HepG2 (cell line): ENCODE results near the gene MRPL54. TPM values are rescaled to one million over a fixed set of nuclear protein-coding genes. Genes with fewer than 3 reads are reported as not detected.

Source experiments
- ATAC-seq: fragments of 200-7000 bp; cut with Tn5 transposase; 3 replicates; pipeline ENCODE4 v1.9.1; 2020; ENCODE audit warnings: mild to moderate bottlenecking, moderate library complexity
- BruUV-seq: library from RNA; stranded (reverse); fragments of 400-500 nt; replicated peaks from 2 replicates; lab custom pipeline; 2021; lab: Mats Ljungman, UMichigan
- CTCF ChIA-PET: fragments of 300-600 bp; formaldehyde crosslinking; extraction: SDS; loops from one replicate; lab custom pipeline; 2021; ENCODE audit warnings: low total read pairs, inconsistent platforms, low intra/inter-chr PET ratio; lab: Yijun Ruan, JAX
- POLR2A ChIA-PET: fragments of 350-600 bp; sonication (Branson Sonifier 250); formaldehyde crosslinking; loops from one replicate; lab custom pipeline; 2020; ENCODE audit warnings: antibody characterized with exemption, inconsistent platforms; lab: Yijun Ruan, JAX
- DNase-seq: peaks from one replicate; pipeline ENCODE4 v3.0.0-alpha.2; 2015; ENCODE audit warnings: low spot score
- FAIRE-seq: peaks from 3 replicates; lab custom pipeline; 2011; peaks lifted over from hg19 to GRCh38; lab: Jason Lieb, UNC
- H2AFZ ChIP-seq: one replicate; pipeline ENCODE4 v1.6.1; 2011; ENCODE audit warnings: low read length, inconsistent platforms
- H3K27ac ChIP-seq: fragments of 300-600 bp; 3 replicates; pipeline ENCODE4 v1.8.0; 2011; ENCODE audit warnings: mixed run types, mild to moderate bottlenecking, mixed read lengths, low read length, inconsistent platforms; ENCODE audit not compliant: insufficient read depth; ENCODE audit errors: extremely low read length
- H3K27me3 ChIP-seq, 2 experiments: fragments of 200-600 bp in 1 of 2; 2 replicates in 1 of 2; 3 replicates in 1 of 2; pipeline versions ENCODE4 v1.6.0 to v1.8.0; 2011; ENCODE audit warnings: low read length in 2 of 2, mild to moderate bottlenecking in 2 of 2, moderate library complexity in 2 of 2, inconsistent platforms in 1 of 2; ENCODE audit not compliant: insufficient read depth in 2 of 2, control insufficient read depth in 1 of 2
- H3K36me3 ChIP-seq, 2 experiments: fragments of 200-600 bp in 1 of 2; replicated peaks in 1 of 2; 2 replicates in 1 of 2; 3 replicates in 1 of 2; pipeline versions ENCODE4 v1.5.1 to v1.8.0; 2011; ENCODE audit warnings: low read length in 2 of 2, inconsistent platforms in 1 of 2; ENCODE audit not compliant: insufficient read depth in 2 of 2, control insufficient read depth in 1 of 2
- H3K4me1 ChIP-seq: 2 replicates; pipeline ENCODE4 v1.5.1; 2012; ENCODE audit warnings: low read length, inconsistent platforms; ENCODE audit not compliant: insufficient read depth
- H3K4me2 ChIP-seq: 2 replicates; pipeline ENCODE4 v1.6.0; 2011; ENCODE audit warnings: low read depth, low read length, inconsistent platforms
- H3K4me3 ChIP-seq, 3 experiments: fragments of 200-600 bp in 1 of 3; sonication (generic), shearing (Covaris generic) in 1 of 3; replicated peaks in 1 of 3; 2 replicates each; pipeline ENCODE4 v1.5.1; 2011 to 2016; ENCODE audit warnings: low read length in 3 of 3, inconsistent platforms in 2 of 3, low read depth in 2 of 3, mild to moderate bottlenecking in 2 of 3, control low read depth in 1 of 3, mixed read lengths in 1 of 3; ENCODE audit not compliant: insufficient read depth in 1 of 3
- H3K79me2 ChIP-seq: one replicate; pipeline ENCODE4 v1.6.1; 2011; ENCODE audit warnings: low read length, inconsistent platforms; ENCODE audit not compliant: insufficient read depth
- H3K9ac ChIP-seq: 2 replicates; pipeline ENCODE4 v1.6.0; 2011; ENCODE audit warnings: mild to moderate bottlenecking, low read depth, low read length, inconsistent platforms; ENCODE audit not compliant: insufficient read depth
- H3K9me3 ChIP-seq: 2 replicates; pipeline ENCODE4 v1.5.1; 2012; ENCODE audit warnings: mild to moderate bottlenecking, low read length
- H4K20me1 ChIP-seq: 2 replicates; pipeline ENCODE4 v1.6.0; 2011; ENCODE audit warnings: inconsistent platforms, mild to moderate bottlenecking, low read length, moderate library complexity; ENCODE audit not compliant: insufficient read depth
- ZNF496 ChIP-seq: sonication (generic); formaldehyde crosslinking; IDR thresholded peaks from 2 replicates; pipeline ENCODE4 v1.8.1; 2023; ENCODE audit warnings: mild to moderate bottlenecking, moderate library complexity, missing genetic modification reagents; ENCODE audit not compliant: insufficient replicate concordance
- WGBS: methylation state at CpG from one replicate; pipeline ENCODE4 v1.1.6; 2017; ENCODE audit warnings: low lambda C conversion rate; 5-methylcytosine and 5-hydroxymethylcytosine counted together
- in situ Hi-C: cut with HindIII; loops from 2 replicates; pipeline ENCODE4 v1.10.0; 2017; ENCODE audit warnings: low pct_unique_long_range_greater_than_20kb; ENCODE audit not compliant: extremely low pct_ligation_motif_present
- intact Hi-C: fragments of 100-400 bp; cut with micrococcal nuclease; formaldehyde crosslinking; loops from one replicate; pipeline ENCODE4 v1.10.0; 2022; ENCODE audit not compliant: unreplicated experiment
- polyA plus RNA-seq, 8 experiments: library from polyadenylated mRNA; depleted of rRNA in 3 of 8; stranded (reverse) in 7 of 8; unstranded in 1 of 8; fragments of >200 nt; fragmentation: Illumina TruSeq in 4 of 8; extraction: Trizol in 4 of 8; gene quantifications; 2 replicates each; pipeline versions ENCODE4 v1.2.1 to v1.2.3, GENCODE V29; 2011 to 2016; ENCODE audit warnings: low read depth in 4 of 8, missing spikeins in 1 of 8, mixed read lengths in 1 of 8; ENCODE audit not compliant: insufficient read depth in 1 of 8
- total RNA-seq, 5 experiments: library from RNA; depleted of rRNA; stranded (reverse); fragments of >200 nt; fragmentation: Illumina TruSeq; extraction: Trizol; gene quantifications; 2 replicates each; pipeline ENCODE4 v1.2.3, GENCODE V29; 2016; ENCODE audit warnings: low read depth in 1 of 5
- TF ChIP-seq, protein P1 (sequence below): sonication (generic); formaldehyde crosslinking; IDR thresholded peaks from 2 replicates; pipeline ENCODE4 v1.8.1; 2022; ENCODE audit warnings: low read depth, mild to moderate bottlenecking, missing genetic modification reagents
- TF ChIP-seq, protein P2 (sequence below): sonication (generic); formaldehyde crosslinking; IDR thresholded peaks from 2 replicates; pipeline ENCODE4 v1.4.0; 2020; ENCODE audit warnings: missing genetic modification reagents

Gene MRPL54
- total and polyA plus RNA-seq, 2 of the 13 experiments (the other 11 are each of a cell fraction or from before 2014, with no cell fraction given) = 36.8 to 66.9 TPM

DNA sequence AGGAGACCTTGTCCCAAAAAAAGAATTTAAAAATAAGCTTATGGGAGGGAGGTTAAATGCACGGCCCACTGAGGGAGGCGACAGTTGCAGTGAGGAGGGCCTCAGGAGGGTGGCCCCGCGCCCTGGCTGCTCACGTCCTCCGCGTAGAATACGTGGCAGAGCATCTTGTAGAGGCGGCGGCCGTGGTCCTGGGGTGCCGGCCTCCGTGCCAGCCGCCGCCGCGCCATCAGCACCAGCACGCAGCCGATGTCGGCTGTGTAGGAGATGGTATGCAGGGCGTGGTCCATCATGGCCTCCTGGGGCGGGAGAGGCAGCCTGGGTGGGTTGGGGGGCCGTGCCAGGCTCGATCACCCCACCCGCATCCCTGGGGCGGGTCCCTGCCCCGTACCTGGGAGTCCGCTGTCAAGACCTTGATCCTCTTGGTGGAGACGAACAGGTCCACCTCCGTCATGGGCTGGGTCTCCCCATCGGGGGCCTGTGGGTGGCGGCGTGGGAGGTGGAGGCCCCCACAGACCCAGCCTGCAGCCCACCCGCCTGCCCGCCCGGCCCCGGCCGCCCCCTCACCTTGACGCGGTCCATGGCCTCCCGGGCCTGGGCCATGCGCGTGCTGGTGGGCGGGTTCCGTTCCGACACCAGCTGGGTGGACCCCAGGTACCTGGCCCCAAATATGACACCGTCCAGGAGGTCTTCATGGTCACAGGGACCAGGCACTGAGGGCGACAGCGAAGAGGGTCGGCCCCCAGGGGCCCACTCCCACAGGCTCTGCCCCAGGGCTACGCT lies 8.7 kb upstream of the MRPL54 start:
- ATAC-seq (no peak), DNase-seq (no peak)
- Histone ChIP-seq H3K4me3 (no peak overlapping the region), H3K27me3 (no peaks in the 10 kb centered on the region), H3K4me1 (no peaks in the 10 kb centered on the region), H2AFZ (no peak overlapping the region)
- BruUV-seq = no TSS peak
- POLR2A ChIA-PET = no interaction called here
- CTCF ChIA-PET = no interaction called here
- TF ChIP-seq, protein P1, sequence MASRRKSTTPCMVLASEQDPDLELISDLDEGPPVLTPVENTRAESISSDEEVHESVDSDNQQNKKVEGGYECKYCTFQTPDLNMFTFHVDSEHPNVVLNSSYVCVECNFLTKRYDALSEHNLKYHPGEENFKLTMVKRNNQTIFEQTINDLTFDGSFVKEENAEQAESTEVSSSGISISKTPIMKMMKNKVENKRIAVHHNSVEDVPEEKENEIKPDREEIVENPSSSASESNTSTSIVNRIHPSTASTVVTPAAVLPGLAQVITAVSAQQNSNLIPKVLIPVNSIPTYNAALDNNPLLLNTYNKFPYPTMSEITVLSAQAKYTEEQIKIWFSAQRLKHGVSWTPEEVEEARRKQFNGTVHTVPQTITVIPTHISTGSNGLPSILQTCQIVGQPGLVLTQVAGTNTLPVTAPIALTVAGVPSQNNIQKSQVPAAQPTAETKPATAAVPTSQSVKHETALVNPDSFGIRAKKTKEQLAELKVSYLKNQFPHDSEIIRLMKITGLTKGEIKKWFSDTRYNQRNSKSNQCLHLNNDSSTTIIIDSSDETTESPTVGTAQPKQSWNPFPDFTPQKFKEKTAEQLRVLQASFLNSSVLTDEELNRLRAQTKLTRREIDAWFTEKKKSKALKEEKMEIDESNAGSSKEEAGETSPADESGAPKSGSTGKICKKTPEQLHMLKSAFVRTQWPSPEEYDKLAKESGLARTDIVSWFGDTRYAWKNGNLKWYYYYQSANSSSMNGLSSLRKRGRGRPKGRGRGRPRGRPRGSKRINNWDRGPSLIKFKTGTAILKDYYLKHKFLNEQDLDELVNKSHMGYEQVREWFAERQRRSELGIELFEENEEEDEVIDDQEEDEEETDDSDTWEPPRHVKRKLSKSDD = no peak
- TF ChIP-seq, protein P2, sequence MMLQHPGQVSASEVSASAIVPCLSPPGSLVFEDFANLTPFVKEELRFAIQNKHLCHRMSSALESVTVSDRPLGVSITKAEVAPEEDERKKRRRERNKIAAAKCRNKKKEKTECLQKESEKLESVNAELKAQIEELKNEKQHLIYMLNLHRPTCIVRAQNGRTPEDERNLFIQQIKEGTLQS (CRISPR knock-in tag) = no peak
- TF ChIP-seq ZNF496 (CRISPR knock-in tag) = no peak
- TF ChIP-seq, all 625 proteins: peak for 0
- 97% methylated on average over 33 of the region's 51 CpGs for WGBS
- no peak overlapping the region for H3K4me2 ChIP-seq
- intact Hi-C loops = no loop called here
- in situ Hi-C loops = no loop called here
- no peak overlapping the region for H3K9ac ChIP-seq
- no peak overlapping the region for H3K27ac ChIP-seq
- peaks cover 0 to 4% of the 10 kb centered on the region in 2 experiments; a peak in 3 of 5 replicates for H3K36me3 ChIP-seq
- H3K79me2 ChIP-seq = no peaks in the 10 kb centered on the region
- no peak for FAIRE-seq
- H4K20me1 ChIP-seq = no peaks in the 10 kb centered on the region
- no peaks in the 10 kb centered on the region for H3K9me3 ChIP-seq
